ENCODE results near the gene GLT8D1. TPM values are rescaled to one million over a fixed set of nuclear protein-coding genes. Genes with fewer than 3 reads are reported as not detected.

Gene GLT8D1
- total RNA-seq, 1 experiment from 2014 or later, result 42.1 TPM

- H3K79me2 ChIP-seq (ENCODE audit: insufficient read depth, low read length), result no peaks in the 10 kb centered on the region
- H3K27me3 ChIP-seq (ENCODE audit: insufficient read depth, low read length), result no peaks in the 10 kb centered on the region
- H2AFZ ChIP-seq (ENCODE audit: low read depth, low read length, poor library complexity, severe bottlenecking), result no peak overlapping the region
- no peak for TF ChIP-seq CTCF (IDR thresholded peaks at IDR 0.05 in 2 of 3, conservative IDR thresholded peaks at IDR 0.05 in 1 of 3; ENCODE audit: borderline replicate concordance in 1 of 3, insufficient read depth in 1 of 3, low read depth in 2 of 3, low read length in 2 of 3)
- TF ChIP-seq ATF3 (IDR thresholded peaks at IDR 0.05), result no peak
- no peak for TF ChIP-seq EGR1 (IDR thresholded peaks at IDR 0.05; ENCODE audit: low read depth)
- TF ChIP-seq JUND (IDR thresholded peaks at IDR 0.05), result no peak
- no peak for TF ChIP-seq POLR2AphosphoS5 (IDR thresholded peaks at IDR 0.05; ENCODE audit: low read depth, low read length)
- no peak for TF ChIP-seq FOSL1 (IDR thresholded peaks at IDR 0.05; ENCODE audit: low read depth)
- TF ChIP-seq REST (IDR thresholded peaks at IDR 0.05; ENCODE audit: low read depth), result no peak
- no peaks in the 10 kb centered on the region for H3K9me2 ChIP-seq (ENCODE audit: insufficient read depth)
- ChIA-PET POLR2A (no interaction called here), CTCF (no interaction called here), RAD21 (ENCODE audit: low non-redundant PET in 1 of 2, low total read pairs in 2 of 2, uncharacterized antibody in 2 of 2, unreplicated experiment in 2 of 2) (interaction anchor here in 1 of 2 experiments (0.6 kb wide), 1 partner anchor 27 kb away, joined by 3 read pairs; no protein-coding TSS in a partner anchor)
- no TSS peak for BruUV-seq (replicated peaks)
- no peaks in the 10 kb centered on the region for H4K20me1 ChIP-seq (ENCODE audit: insufficient read depth)
- H3K4me2 ChIP-seq (ENCODE audit: low read length), result no peak overlapping the region
- H3K36me3 ChIP-seq (ENCODE audit: control insufficient read depth in 1 of 2, insufficient read depth in 2 of 2, low read length in 2 of 2), result peaks cover 14 to 34% of the 10 kb centered on the region in 2 experiments
- H3K4me3 ChIP-seq (replicated peaks in 1 of 2; ENCODE audit: low read depth in 1 of 2, low read length in 2 of 2), result no peak overlapping the region
- H3K4me1 ChIP-seq (ENCODE audit: control insufficient read depth in 1 of 2, insufficient read depth in 2 of 2, low read length in 2 of 2), result peaks cover 0 to 9% of the 10 kb centered on the region in 2 experiments; a peak in 1 of 4 replicates
- ATAC-seq (no peak), DNase-seq (ENCODE audit: low read depth, low spot score) (no peak)
- intact Hi-C loops (cut with micrococcal nuclease), result no loop called here
- H3K9ac ChIP-seq (ENCODE audit: low read length), result no peak overlapping the region
- no peaks in the 10 kb centered on the region for H3K9me3 ChIP-seq (ENCODE audit: control insufficient read depth in 1 of 2, insufficient read depth in 1 of 2, low read depth in 1 of 2, low read length in 2 of 2)
- H3K27ac ChIP-seq (ENCODE audit: low read depth, low read length), result no peak overlapping the region
These were observed 25.1 kb upstream of the GLT8D1 start for GRCh38 chr3:52730681-52731080.
